Measurements from ENCODE around the gene SATB2.

DNA sequence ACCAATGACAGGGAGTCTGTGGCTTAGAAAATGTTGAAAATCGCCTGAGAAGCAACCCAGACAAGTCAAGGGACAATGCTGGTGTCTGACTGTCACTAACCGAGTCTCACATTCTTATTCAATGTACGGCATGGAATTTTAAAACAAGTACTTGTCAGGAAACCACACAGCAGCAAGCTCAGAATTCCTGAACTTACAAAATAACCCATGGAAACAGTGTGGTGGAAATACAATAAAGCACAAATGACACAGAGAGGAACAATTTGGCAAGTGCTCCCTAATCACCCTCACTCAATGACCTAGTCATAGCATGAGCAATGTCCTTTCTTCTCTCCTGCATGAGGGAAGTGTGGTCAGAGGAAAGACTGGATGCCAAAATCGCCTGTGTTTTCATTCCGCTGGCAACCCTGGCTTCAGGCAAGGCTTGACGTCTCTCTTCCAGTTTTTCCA lies 154.0 kb downstream of the SATB2 start:
- TF ChIP-seq JUNB (IDR thresholded peaks at IDR 0.05; ENCODE audit: unreplicated experiment): no peak
- TF ChIP-seq, protein P1, sequence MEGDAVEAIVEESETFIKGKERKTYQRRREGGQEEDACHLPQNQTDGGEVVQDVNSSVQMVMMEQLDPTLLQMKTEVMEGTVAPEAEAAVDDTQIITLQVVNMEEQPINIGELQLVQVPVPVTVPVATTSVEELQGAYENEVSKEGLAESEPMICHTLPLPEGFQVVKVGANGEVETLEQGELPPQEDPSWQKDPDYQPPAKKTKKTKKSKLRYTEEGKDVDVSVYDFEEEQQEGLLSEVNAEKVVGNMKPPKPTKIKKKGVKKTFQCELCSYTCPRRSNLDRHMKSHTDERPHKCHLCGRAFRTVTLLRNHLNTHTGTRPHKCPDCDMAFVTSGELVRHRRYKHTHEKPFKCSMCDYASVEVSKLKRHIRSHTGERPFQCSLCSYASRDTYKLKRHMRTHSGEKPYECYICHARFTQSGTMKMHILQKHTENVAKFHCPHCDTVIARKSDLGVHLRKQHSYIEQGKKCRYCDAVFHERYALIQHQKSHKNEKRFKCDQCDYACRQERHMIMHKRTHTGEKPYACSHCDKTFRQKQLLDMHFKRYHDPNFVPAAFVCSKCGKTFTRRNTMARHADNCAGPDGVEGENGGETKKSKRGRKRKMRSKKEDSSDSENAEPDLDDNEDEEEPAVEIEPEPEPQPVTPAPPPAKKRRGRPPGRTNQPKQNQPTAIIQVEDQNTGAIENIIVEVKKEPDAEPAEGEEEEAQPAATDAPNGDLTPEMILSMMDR (conservative IDR thresholded peaks at IDR 0.05; ENCODE audit: low read depth in 2 of 2): no peak
- TF ChIP-seq EZH2 (IDR thresholded peaks at IDR 0.05; ENCODE audit: low read depth, unreplicated experiment): no peak
- no peak for TF ChIP-seq POLR2AphosphoS5 (IDR thresholded peaks at IDR 0.05; ENCODE audit: low read depth)
- TF ChIP-seq, protein P2, sequence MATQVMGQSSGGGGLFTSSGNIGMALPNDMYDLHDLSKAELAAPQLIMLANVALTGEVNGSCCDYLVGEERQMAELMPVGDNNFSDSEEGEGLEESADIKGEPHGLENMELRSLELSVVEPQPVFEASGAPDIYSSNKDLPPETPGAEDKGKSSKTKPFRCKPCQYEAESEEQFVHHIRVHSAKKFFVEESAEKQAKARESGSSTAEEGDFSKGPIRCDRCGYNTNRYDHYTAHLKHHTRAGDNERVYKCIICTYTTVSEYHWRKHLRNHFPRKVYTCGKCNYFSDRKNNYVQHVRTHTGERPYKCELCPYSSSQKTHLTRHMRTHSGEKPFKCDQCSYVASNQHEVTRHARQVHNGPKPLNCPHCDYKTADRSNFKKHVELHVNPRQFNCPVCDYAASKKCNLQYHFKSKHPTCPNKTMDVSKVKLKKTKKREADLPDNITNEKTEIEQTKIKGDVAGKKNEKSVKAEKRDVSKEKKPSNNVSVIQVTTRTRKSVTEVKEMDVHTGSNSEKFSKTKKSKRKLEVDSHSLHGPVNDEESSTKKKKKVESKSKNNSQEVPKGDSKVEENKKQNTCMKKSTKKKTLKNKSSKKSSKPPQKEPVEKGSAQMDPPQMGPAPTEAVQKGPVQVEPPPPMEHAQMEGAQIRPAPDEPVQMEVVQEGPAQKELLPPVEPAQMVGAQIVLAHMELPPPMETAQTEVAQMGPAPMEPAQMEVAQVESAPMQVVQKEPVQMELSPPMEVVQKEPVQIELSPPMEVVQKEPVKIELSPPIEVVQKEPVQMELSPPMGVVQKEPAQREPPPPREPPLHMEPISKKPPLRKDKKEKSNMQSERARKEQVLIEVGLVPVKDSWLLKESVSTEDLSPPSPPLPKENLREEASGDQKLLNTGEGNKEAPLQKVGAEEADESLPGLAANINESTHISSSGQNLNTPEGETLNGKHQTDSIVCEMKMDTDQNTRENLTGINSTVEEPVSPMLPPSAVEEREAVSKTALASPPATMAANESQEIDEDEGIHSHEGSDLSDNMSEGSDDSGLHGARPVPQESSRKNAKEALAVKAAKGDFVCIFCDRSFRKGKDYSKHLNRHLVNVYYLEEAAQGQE (IDR thresholded peaks at IDR 0.05; ENCODE audit: unreplicated experiment): no peak
- TF ChIP-seq EZH2phosphoT487 (IDR thresholded peaks at IDR 0.05; ENCODE audit: unreplicated experiment): no peak
- TF ChIP-seq, protein P3, sequence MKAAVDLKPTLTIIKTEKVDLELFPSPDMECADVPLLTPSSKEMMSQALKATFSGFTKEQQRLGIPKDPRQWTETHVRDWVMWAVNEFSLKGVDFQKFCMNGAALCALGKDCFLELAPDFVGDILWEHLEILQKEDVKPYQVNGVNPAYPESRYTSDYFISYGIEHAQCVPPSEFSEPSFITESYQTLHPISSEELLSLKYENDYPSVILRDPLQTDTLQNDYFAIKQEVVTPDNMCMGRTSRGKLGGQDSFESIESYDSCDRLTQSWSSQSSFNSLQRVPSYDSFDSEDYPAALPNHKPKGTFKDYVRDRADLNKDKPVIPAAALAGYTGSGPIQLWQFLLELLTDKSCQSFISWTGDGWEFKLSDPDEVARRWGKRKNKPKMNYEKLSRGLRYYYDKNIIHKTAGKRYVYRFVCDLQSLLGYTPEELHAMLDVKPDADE (IDR thresholded peaks at IDR 0.05): no peak
- no peak for TF ChIP-seq CREB1 (CRISPR knock-in tag; IDR thresholded peaks at IDR 0.05; ENCODE audit: low read depth)
